ENCODE measurements around the gene NDUFAF4.

NDUFAF4 gene

GRCh38 chr6:96909811-96910210, 12.1 kb upstream of the NDUFAF4 start:
- ChIA-PET POLR2A (no interaction called here), CTCF (interaction anchor here (1.1 to 5.1 kb wide), 2 partner anchors 11 to 13 kb away, joined by 3 to 32 read pairs; partner anchors contain the start of gene NDUFAF4)
- no peak for DNase-seq (ENCODE audit: extremely low spot score)
- TF ChIP-seq CTCF (IDR thresholded peaks at IDR 0.05; ENCODE audit: control extremely low read depth, extremely low read depth, low read depth, missing control alignments), result no peak

DNA sequence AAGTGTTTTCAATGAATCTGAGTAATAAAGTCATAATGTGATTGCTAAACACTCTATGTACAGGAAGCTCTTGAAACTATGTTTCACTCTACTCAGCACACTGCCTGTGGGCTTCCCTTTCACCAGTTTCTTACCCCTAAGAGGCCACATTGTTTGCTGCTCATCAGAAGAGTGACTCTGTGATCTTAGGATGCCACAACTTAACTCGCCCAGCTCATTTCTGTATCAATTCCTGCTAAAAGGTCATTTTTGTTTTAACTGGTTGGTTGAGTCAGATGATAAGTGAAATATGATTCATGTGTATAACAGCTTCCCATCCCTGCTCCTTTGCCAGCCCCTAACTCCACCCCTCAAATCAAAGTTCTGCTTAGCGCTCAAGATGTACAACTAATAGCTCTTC, 9.8 kb upstream of the NDUFAF4 start:
- POLR2A ChIA-PET, result no interaction called here
- peak; percentile 13 for DNase-seq (ENCODE audit: extremely low spot score)
- TF ChIP-seq CTCF (IDR thresholded peaks at IDR 0.05; ENCODE audit: control extremely low read depth, extremely low read depth, low read depth, missing control alignments), result no peak
- CTCF ChIA-PET, result interaction anchor here (0.8 to 5.1 kb wide), 8 partner anchors 8 to 338 kb away, joined by 3 to 32 read pairs (median 4); partner anchors contain the start of genes KLHL32 and NDUFAF4

DNA sequence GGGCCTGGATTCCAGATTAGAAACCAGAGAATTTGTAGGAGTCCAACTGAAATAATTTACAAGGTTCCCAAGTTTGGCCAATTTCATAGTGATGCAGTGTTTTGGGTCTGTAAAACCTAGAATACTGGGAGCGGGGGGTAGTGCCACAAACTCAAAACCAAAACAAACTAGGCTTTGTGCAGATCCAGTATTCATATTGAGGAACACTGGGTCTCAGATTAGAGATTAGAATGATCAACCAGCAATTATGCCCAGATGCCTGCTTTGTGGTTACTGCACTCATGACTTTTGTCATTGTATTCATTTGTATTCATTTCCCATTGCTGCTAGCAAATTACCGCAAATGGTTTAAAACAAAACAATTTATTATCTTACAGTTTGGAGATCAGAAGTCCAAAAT, 3.2 kb upstream of the NDUFAF4 start:
- ChIA-PET CTCF (interaction anchor here (1.2 to 4.5 kb wide), 2 partner anchors 12 to 21 kb away, joined by 4 to 34 read pairs; no protein-coding TSS in a partner anchor), POLR2A (no interaction called here)
- DNase-seq (ENCODE audit: extremely low spot score), result no peak
- no peak for TF ChIP-seq CTCF (IDR thresholded peaks at IDR 0.05; ENCODE audit: control extremely low read depth, extremely low read depth, low read depth, missing control alignments)

- no peak for DNase-seq (ENCODE audit: extremely low spot score)
- TF ChIP-seq CTCF (IDR thresholded peaks at IDR 0.05; ENCODE audit: control extremely low read depth, extremely low read depth, low read depth, missing control alignments), result no peak
- ChIA-PET POLR2A (no interaction called here), CTCF (interaction anchor here (0.7 to 4.5 kb wide), 13 partner anchors 8 to 351 kb away, joined by 3 to 35 read pairs (median 4); no protein-coding TSS in a partner anchor)
These were observed 1.8 kb upstream of the NDUFAF4 start for GRCh38 chr6:96899451-96899998.

DNA sequence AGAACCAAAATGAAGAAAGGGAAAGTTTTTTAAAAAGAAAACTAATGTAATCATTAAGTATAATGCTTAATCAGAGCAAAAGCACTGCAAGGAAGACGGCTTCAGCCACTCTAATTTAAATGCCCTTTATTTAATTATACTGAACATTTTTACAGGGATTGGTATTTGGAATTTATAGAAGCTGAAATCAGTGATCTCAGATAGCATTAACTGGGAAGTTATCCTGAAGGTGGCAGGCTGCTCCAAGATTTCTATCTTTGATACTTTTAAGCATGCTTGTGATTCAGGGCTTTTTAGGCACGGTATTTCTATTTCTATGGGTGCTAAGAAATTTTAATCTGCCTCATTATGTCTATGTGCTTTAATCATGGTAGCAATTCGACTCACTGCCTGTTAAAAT, 1.3 kb upstream of the NDUFAF4 start:
- CTCF ChIA-PET, result interaction anchor here (0.9 to 4.5 kb wide), 20 partner anchors 9 to 352 kb away, joined by 3 to 35 read pairs (median 4); partner anchors contain the start of gene KLHL32
- no peak for DNase-seq (ENCODE audit: extremely low spot score)
- POLR2A ChIA-PET, result no interaction called here

GRCh38 chr6:96898241-96898851, 655 bp upstream of the NDUFAF4 start:
- ChIA-PET POLR2A (no interaction called here), CTCF (interaction anchor here (0.7 to 4.5 kb wide), 27 partner anchors 8 to 379 kb away, joined by 3 to 35 read pairs (median 4); partner anchors contain the start of gene KLHL32)
- TF ChIP-seq CTCF (IDR thresholded peaks at IDR 0.05; ENCODE audit: control extremely low read depth, extremely low read depth, low read depth, missing control alignments), result no peak
- DNase-seq (ENCODE audit: extremely low spot score), result no peak

More for the DNA sequence above, 1.3 kb upstream of the NDUFAF4 start:
- peak; percentile 47 for TF ChIP-seq CTCF (IDR thresholded peaks at IDR 0.05; ENCODE audit: control extremely low read depth, extremely low read depth, low read depth, missing control alignments)

Measured in GM10248 (cell line).